ENCODE results near the gene KRTAP25-1.

DNA sequence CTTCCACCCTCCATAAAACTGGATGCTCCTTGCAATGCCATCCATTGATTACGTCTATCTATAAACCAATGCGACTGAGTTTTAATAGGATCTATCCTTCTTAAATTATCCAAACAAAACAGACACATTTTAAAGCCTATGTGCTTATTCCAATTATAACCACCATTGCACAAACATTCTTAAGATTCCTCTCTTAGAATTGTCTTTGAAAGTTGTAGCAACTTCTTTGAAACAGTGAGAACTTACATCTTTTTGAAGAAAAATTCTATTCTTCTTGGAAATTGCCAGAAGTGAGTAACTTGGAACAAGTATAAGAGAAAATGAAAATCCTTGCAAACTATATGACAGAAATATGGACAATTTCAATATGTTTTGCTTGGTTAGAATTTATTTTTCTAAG is 30.9 kb upstream of the KRTAP25-1 start, which contains the start of gene KRTAP26-1:
- TF ChIP-seq, protein P1, sequence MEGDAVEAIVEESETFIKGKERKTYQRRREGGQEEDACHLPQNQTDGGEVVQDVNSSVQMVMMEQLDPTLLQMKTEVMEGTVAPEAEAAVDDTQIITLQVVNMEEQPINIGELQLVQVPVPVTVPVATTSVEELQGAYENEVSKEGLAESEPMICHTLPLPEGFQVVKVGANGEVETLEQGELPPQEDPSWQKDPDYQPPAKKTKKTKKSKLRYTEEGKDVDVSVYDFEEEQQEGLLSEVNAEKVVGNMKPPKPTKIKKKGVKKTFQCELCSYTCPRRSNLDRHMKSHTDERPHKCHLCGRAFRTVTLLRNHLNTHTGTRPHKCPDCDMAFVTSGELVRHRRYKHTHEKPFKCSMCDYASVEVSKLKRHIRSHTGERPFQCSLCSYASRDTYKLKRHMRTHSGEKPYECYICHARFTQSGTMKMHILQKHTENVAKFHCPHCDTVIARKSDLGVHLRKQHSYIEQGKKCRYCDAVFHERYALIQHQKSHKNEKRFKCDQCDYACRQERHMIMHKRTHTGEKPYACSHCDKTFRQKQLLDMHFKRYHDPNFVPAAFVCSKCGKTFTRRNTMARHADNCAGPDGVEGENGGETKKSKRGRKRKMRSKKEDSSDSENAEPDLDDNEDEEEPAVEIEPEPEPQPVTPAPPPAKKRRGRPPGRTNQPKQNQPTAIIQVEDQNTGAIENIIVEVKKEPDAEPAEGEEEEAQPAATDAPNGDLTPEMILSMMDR (IDR thresholded peaks at IDR 0.05): no peak
- TF ChIP-seq POLR2A (IDR thresholded peaks at IDR 0.05): no peak
